ENCODE results near the gene TCEAL9.

DNA sequence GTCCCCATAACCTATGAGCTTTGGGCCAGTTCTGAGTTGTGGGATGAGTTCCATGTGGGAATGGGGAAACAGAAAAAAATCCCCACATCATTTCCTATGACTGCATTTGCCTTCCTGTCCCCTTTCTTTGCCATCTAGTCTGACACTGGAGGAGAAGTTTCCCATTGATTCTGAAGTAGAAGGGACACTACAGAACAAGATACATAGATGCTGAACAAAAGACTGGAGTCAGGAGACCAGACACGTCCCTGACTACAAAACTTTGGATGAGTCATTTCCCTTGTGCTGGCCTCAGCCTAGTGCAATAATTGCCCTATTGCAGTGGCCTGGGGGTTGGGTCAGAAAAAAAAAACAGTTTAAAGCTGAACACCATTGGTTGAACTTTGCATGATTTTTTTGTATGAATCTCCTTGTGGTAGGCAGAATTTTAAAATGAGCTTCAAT lies 42.1 kb downstream of the TCEAL9 start:
- TF ChIP-seq, protein P1, sequence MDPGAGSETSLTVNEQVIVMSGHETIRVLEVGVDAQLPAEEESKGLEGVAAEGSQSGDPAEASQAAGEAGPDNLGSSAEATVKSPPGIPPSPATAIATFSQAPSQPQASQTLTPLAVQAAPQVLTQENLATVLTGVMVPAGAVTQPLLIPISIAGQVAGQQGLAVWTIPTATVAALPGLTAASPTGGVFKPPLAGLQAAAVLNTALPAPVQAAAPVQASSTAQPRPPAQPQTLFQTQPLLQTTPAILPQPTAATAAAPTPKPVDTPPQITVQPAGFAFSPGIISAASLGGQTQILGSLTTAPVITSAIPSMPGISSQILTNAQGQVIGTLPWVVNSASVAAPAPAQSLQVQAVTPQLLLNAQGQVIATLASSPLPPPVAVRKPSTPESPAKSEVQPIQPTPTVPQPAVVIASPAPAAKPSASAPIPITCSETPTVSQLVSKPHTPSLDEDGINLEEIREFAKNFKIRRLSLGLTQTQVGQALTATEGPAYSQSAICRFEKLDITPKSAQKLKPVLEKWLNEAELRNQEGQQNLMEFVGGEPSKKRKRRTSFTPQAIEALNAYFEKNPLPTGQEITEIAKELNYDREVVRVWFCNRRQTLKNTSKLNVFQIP (CRISPR knock-in tag; IDR thresholded peaks at IDR 0.05; ENCODE audit: borderline replicate concordance, low read depth): no peak
- TF ChIP-seq ZFP3 (CRISPR knock-in tag; IDR thresholded peaks at IDR 0.05) (no peak), ZNF70 (CRISPR knock-in tag; IDR thresholded peaks at IDR 0.05) (no peak), CSDC2 (CRISPR knock-in tag; IDR thresholded peaks at IDR 0.05) (no peak), GLIS3 (CRISPR knock-in tag; IDR thresholded peaks at IDR 0.05) (no peak), ZNF565 (CRISPR knock-in tag; conservative IDR thresholded peaks at IDR 0.05; ENCODE audit: low read depth) (no peak), TOX (CRISPR knock-in tag; IDR thresholded peaks at IDR 0.05; ENCODE audit: borderline replicate concordance) (no peak), ESRRG (CRISPR knock-in tag; IDR thresholded peaks at IDR 0.05) (no peak), PPARA (CRISPR knock-in tag; IDR thresholded peaks at IDR 0.05; ENCODE audit: borderline replicate concordance) (no peak), ZC3H10 (CRISPR knock-in tag; IDR thresholded peaks at IDR 0.05) (no peak)
- TF ChIP-seq, protein P2, sequence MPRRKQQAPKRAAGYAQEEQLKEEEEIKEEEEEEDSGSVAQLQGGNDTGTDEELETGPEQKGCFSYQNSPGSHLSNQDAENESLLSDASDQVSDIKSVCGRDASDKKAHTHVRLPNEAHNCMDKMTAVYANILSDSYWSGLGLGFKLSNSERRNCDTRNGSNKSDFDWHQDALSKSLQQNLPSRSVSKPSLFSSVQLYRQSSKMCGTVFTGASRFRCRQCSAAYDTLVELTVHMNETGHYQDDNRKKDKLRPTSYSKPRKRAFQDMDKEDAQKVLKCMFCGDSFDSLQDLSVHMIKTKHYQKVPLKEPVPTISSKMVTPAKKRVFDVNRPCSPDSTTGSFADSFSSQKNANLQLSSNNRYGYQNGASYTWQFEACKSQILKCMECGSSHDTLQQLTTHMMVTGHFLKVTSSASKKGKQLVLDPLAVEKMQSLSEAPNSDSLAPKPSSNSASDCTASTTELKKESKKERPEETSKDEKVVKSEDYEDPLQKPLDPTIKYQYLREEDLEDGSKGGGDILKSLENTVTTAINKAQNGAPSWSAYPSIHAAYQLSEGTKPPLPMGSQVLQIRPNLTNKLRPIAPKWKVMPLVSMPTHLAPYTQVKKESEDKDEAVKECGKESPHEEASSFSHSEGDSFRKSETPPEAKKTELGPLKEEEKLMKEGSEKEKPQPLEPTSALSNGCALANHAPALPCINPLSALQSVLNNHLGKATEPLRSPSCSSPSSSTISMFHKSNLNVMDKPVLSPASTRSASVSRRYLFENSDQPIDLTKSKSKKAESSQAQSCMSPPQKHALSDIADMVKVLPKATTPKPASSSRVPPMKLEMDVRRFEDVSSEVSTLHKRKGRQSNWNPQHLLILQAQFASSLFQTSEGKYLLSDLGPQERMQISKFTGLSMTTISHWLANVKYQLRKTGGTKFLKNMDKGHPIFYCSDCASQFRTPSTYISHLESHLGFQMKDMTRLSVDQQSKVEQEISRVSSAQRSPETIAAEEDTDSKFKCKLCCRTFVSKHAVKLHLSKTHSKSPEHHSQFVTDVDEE (CRISPR knock-in tag; IDR thresholded peaks at IDR 0.05): no peak
- TF ChIP-seq, protein P3, sequence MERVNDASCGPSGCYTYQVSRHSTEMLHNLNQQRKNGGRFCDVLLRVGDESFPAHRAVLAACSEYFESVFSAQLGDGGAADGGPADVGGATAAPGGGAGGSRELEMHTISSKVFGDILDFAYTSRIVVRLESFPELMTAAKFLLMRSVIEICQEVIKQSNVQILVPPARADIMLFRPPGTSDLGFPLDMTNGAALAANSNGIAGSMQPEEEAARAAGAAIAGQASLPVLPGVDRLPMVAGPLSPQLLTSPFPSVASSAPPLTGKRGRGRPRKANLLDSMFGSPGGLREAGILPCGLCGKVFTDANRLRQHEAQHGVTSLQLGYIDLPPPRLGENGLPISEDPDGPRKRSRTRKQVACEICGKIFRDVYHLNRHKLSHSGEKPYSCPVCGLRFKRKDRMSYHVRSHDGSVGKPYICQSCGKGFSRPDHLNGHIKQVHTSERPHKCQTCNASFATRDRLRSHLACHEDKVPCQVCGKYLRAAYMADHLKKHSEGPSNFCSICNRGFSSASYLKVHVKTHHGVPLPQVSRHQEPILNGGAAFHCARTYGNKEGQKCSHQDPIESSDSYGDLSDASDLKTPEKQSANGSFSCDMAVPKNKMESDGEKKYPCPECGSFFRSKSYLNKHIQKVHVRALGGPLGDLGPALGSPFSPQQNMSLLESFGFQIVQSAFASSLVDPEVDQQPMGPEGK (CRISPR knock-in tag; IDR thresholded peaks at IDR 0.05; ENCODE audit: borderline replicate concordance): no peak
- TF ChIP-seq, protein P4, sequence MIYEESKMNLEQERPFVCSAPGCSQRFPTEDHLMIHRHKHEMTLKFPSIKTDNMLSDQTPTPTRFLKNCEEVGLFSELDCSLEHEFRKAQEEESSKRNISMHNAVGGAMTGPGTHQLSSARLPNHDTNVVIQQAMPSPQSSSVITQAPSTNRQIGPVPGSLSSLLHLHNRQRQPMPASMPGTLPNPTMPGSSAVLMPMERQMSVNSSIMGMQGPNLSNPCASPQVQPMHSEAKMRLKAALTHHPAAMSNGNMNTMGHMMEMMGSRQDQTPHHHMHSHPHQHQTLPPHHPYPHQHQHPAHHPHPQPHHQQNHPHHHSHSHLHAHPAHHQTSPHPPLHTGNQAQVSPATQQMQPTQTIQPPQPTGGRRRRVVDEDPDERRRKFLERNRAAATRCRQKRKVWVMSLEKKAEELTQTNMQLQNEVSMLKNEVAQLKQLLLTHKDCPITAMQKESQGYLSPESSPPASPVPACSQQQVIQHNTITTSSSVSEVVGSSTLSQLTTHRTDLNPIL (CRISPR knock-in tag; IDR thresholded peaks at IDR 0.05; ENCODE audit: low read depth): no peak
- TF ChIP-seq, protein P5, sequence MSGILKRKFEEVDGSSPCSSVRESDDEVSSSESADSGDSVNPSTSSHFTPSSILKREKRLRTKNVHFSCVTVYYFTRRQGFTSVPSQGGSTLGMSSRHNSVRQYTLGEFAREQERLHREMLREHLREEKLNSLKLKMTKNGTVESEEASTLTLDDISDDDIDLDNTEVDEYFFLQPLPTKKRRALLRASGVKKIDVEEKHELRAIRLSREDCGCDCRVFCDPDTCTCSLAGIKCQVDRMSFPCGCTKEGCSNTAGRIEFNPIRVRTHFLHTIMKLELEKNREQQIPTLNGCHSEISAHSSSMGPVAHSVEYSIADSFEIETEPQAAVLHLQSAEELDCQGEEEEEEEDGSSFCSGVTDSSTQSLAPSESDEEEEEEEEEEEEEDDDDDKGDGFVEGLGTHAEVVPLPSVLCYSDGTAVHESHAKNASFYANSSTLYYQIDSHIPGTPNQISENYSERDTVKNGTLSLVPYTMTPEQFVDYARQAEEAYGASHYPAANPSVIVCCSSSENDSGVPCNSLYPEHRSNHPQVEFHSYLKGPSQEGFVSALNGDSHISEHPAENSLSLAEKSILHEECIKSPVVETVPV (CRISPR knock-in tag; IDR thresholded peaks at IDR 0.05): no peak

Data from SK-N-SH treated with all-trans-retinoic acid at 6 μM for 48 hours (cell line).